T-helper 1 cell treated with Interleukin-12 subunit alpha and Interleukin-12 subunit beta and Interleukin-4 antibody, amounts not matched to agents 30 μg/mL and 1 μg/mL, for 36 hours (primary cell): ENCODE measurements around the gene GNAL.

Source experiments
- H3K27ac Mint-ChIP-seq: one replicate; pipeline ENCODE4 v1.8.0; 2021; ENCODE audit warnings: mild to moderate bottlenecking, mixed read lengths
- H3K27me3 Mint-ChIP-seq: one replicate; pipeline ENCODE4 v1.8.0; 2021; ENCODE audit warnings: low read depth, mixed read lengths
- H3K36me3 Mint-ChIP-seq: one replicate; pipeline ENCODE4 v1.8.0; 2021; ENCODE audit warnings: low read depth, mixed read lengths
- H3K4me1 Mint-ChIP-seq: one replicate; pipeline ENCODE4 v1.8.0; 2021; ENCODE audit warnings: low read depth, mixed read lengths
- H3K4me3 Mint-ChIP-seq: one replicate; pipeline ENCODE4 v1.8.0; 2021; ENCODE audit warnings: mild to moderate bottlenecking, moderate library complexity, mixed read lengths
- H3K9me3 Mint-ChIP-seq: one replicate; pipeline ENCODE4 v1.8.0; 2021; ENCODE audit warnings: mixed read lengths

Gene GNAL

DNA sequence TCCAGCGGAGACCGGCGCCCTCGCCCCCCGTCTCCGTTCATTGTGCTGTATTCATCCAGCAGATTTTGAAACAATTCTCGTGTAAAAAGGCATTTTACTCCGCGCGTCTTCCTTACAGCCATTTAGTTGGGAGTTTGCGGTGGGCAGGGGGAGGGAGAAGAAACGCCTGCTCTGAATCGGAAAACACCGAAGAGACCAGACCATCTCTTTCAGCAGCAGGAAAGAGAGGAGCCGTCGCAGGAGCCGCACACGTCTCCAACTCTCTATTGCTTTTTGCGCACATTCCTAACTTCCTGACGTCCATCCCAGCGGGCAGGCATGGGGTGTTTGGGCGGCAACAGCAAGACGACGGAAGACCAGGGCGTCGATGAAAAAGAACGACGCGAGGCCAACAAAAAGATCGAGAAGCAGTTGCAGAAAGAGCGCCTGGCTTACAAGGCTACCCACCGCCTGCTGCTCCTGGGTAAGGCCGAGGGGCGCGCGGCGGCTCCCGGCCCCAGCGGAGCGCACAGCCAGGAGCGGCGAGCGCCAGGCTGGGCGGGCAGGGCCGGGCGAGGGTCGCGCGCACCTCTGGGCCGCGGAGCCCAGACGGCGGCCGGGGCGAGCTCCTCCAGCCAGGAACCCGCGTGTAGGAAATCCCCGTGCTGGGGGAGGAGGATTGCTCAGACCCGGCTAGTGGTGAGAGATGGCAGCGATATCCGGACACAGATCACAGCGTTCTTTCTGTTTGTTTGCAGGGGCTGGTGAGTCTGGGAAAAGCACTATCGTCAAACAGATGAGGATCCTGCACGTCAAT is 63.2 kb downstream of the GNAL start:
- H3K27me3 Mint-ChIP-seq = peaks cover 64% of the 10 kb centered on the region
- peak overlapping the region; percentile 79 for H3K27ac Mint-ChIP-seq
- peaks cover 10% of the 10 kb centered on the region for H3K4me1 Mint-ChIP-seq
- no peaks in the 10 kb centered on the region for H3K9me3 Mint-ChIP-seq
- peak overlapping the region; percentile 89 for H3K4me3 Mint-ChIP-seq
- peaks cover 3% of the 10 kb centered on the region for H3K36me3 Mint-ChIP-seq

GRCh38 chr18:11754979-11755378 is 65.9 kb downstream of the GNAL start:
- Mint-ChIP-seq H3K4me1 (peaks cover 10% of the 10 kb centered on the region), H3K27ac (no peak overlapping the region), H3K36me3 (peaks cover 3% of the 10 kb centered on the region), H3K4me3 (no peak overlapping the region), H3K9me3 (no peaks in the 10 kb centered on the region), H3K27me3 (peaks cover 57% of the 10 kb centered on the region)

- H3K4me1 Mint-ChIP-seq = peaks cover 9% of the 10 kb centered on the region
- no peak overlapping the region for H3K4me3 Mint-ChIP-seq
- no peak overlapping the region for H3K27ac Mint-ChIP-seq
- H3K9me3 Mint-ChIP-seq = no peaks in the 10 kb centered on the region
- peaks cover 40% of the 10 kb centered on the region for H3K27me3 Mint-ChIP-seq
- peaks cover 2% of the 10 kb centered on the region for H3K36me3 Mint-ChIP-seq
Measured at GRCh38 chr18:11757084-11757590, 68.1 kb downstream of the GNAL start.

- Mint-ChIP-seq H3K27ac (no peak overlapping the region), H3K9me3 (no peaks in the 10 kb centered on the region), H3K4me1 (peaks cover 4% of the 10 kb centered on the region), H3K4me3 (no peak overlapping the region), H3K27me3 (peaks cover 23% of the 10 kb centered on the region), H3K36me3 (no peaks in the 10 kb centered on the region)
Measured at GRCh38 chr18:11759456-11759855, 70.4 kb downstream of the GNAL start.

DNA sequence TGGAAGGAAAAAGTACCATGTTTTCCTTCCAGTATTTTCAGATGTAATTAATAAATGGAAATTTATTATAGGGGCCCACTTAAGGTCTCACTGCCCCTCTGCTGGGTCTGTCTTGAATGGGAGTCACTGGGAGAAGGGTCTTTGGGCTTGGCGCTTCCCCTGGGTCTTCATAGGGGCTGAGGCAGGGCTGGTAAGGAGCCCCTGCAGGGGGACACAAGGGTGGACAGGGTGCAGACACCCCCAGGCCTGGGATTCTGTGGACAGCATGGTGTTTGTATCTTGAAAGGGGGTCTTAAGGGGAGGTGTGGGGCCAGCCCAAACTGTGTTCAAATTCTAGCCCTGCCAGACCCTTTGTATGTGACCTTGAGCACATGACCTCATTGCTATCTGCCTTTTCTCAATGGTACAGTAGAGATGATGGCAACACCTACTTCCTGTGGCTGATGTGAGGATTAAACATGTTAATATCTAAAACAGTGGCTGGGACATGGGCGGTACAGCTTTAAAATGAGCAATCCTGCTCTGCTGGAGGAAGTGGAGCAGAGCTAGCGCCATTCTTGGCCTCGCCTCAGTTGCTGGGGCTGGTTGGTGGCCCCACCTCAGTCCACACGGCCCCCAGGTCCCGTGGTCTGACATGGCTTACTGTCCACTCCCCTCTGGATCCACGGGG is 71.6 kb downstream of the GNAL start:
- no peaks in the 10 kb centered on the region for H3K9me3 Mint-ChIP-seq
- no peaks in the 10 kb centered on the region for H3K36me3 Mint-ChIP-seq
- H3K27me3 Mint-ChIP-seq = peaks cover 16% of the 10 kb centered on the region
- no peak overlapping the region for H3K27ac Mint-ChIP-seq
- H3K4me3 Mint-ChIP-seq = no peak overlapping the region
- H3K4me1 Mint-ChIP-seq = no peaks in the 10 kb centered on the region

GRCh38 chr18:11761553-11761952 is 72.5 kb downstream of the GNAL start:
- no peak overlapping the region for H3K27ac Mint-ChIP-seq
- no peaks in the 10 kb centered on the region for H3K9me3 Mint-ChIP-seq
- peaks cover 17% of the 10 kb centered on the region for H3K27me3 Mint-ChIP-seq
- no peaks in the 10 kb centered on the region for H3K36me3 Mint-ChIP-seq
- H3K4me1 Mint-ChIP-seq = no peaks in the 10 kb centered on the region
- H3K4me3 Mint-ChIP-seq = no peak overlapping the region

GRCh38 chr18:11762429-11762828 is 73.4 kb downstream of the GNAL start:
- H3K4me1 Mint-ChIP-seq = no peaks in the 10 kb centered on the region
- no peak overlapping the region for H3K27ac Mint-ChIP-seq
- peaks cover 11% of the 10 kb centered on the region for H3K27me3 Mint-ChIP-seq
- H3K36me3 Mint-ChIP-seq = no peaks in the 10 kb centered on the region
- H3K9me3 Mint-ChIP-seq = no peaks in the 10 kb centered on the region
- H3K4me3 Mint-ChIP-seq = no peak overlapping the region

- Mint-ChIP-seq H3K27ac (no peak overlapping the region), H3K9me3 (no peaks in the 10 kb centered on the region), H3K4me3 (no peak overlapping the region), H3K36me3 (no peaks in the 10 kb centered on the region), H3K27me3 (peaks cover 6% of the 10 kb centered on the region), H3K4me1 (no peaks in the 10 kb centered on the region)
Measured at GRCh38 chr18:11767329-11767728, 78.3 kb downstream of the GNAL start.

GRCh38 chr18:11767935-11768334 is 78.9 kb downstream of the GNAL start:
- Mint-ChIP-seq H3K4me3 (no peak overlapping the region), H3K36me3 (no peaks in the 10 kb centered on the region)

GRCh38 chr18:11775436-11776174 is 86.5 kb downstream of the GNAL start:
- Mint-ChIP-seq H3K4me3 (no peak overlapping the region), H3K4me1 (no peaks in the 10 kb centered on the region), H3K9me3 (no peaks in the 10 kb centered on the region), H3K27ac (no peak overlapping the region), H3K27me3 (peaks cover 8% of the 10 kb centered on the region), H3K36me3 (no peaks in the 10 kb centered on the region)

More at GRCh38 chr18:11767935-11768334, 78.9 kb downstream of the GNAL start:
- Mint-ChIP-seq H3K27me3 (peaks cover 9% of the 10 kb centered on the region), H3K27ac (no peak overlapping the region), H3K4me1 (no peaks in the 10 kb centered on the region), H3K9me3 (no peaks in the 10 kb centered on the region)

DNA sequence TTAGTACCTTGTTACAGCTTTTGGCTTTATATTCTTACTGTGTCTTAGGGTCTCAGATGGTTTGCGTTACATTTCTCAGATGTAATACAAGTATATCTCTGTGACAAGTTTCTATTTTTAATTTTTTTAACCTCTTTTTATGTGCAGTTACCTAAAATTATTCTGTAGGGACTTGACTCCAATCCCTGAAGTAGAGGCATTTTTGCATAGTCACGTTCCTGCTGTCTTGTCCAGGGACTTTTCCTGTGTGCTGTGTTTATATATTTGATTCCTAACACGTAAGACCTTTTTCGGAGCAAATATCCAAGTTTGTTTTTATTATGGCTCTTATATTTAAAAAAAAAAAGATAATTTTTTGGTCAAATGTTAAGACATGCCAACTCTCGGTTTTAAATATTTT is 91.0 kb downstream of the GNAL start:
- Mint-ChIP-seq H3K4me3 (no peak overlapping the region), H3K36me3 (no peaks in the 10 kb centered on the region), H3K27me3 (peaks cover 16% of the 10 kb centered on the region), H3K9me3 (no peaks in the 10 kb centered on the region), H3K27ac (no peak overlapping the region), H3K4me1 (no peaks in the 10 kb centered on the region)

- Mint-ChIP-seq H3K4me1 (no peaks in the 10 kb centered on the region), H3K27ac (no peak overlapping the region), H3K9me3 (no peaks in the 10 kb centered on the region), H3K27me3 (peaks cover 21% of the 10 kb centered on the region), H3K4me3 (no peak overlapping the region), H3K36me3 (no peaks in the 10 kb centered on the region)
Measured at GRCh38 chr18:11783716-11784331, 94.8 kb downstream of the GNAL start.

DNA sequence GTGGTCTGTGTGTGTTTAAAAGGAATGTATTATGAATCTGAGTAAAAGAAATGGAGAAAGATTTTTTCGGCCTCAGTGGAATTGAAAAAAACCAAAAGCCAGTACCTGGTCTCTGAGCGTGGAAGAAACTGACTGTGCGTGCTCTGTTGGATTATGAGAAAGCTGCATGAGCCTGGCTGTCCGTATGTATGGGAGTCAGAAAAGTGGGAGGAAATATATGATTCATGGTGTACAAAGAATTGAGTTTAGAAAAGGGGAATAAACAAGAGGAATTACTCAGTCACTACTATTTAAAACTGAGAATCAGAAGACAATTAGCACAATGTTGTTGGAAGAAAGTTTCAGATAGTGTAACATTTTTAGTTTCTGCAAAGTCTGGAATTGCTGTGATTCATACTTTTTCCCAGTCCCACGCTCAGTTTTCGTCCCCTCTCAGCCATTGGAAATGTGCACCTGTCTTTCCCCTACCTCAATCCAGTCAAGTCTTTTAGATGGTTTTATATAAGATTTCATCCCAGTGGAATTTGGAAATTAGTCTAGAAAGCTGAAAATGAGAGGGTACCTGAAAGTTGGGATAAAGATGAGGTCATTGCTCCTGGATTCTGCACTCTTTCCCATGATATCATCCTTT is 95.7 kb downstream of the GNAL start:
- no peaks in the 10 kb centered on the region for H3K4me1 Mint-ChIP-seq
- peaks cover 18% of the 10 kb centered on the region for H3K27me3 Mint-ChIP-seq
- H3K4me3 Mint-ChIP-seq = no peak overlapping the region
- no peaks in the 10 kb centered on the region for H3K9me3 Mint-ChIP-seq
- H3K36me3 Mint-ChIP-seq = no peaks in the 10 kb centered on the region
- H3K27ac Mint-ChIP-seq = no peak overlapping the region
